Measurements from ENCODE around the gene GTPBP1.

Gene GTPBP1

GRCh38 chr22:38753948-38754750, 48.4 kb downstream of the GTPBP1 start:
- Histone ChIP-seq H3K4me3 (peak overlapping the region; percentile 49 to 80 (median 69)), H3K27ac (peak overlapping the region in 20 of 21 experiments; percentile 44 to 97 (median 89))

GRCh38 chr22:38754751-38755154, 49.0 kb downstream of the GTPBP1 start:
- peak overlapping the region; percentile 49 to 80 (median 69) for H3K4me3 ChIP-seq
- H3K27ac ChIP-seq, result peak overlapping the region; percentile 44 to 97 (median 89)

GRCh38 chr22:38755155-38755910, 49.6 kb downstream of the GTPBP1 start:
- peak overlapping the region; percentile 49 to 80 (median 69) for H3K4me3 ChIP-seq
- H3K27ac ChIP-seq, result peak overlapping the region; percentile 44 to 97 (median 89)

GRCh38 chr22:38755911-38756532, 50.3 kb downstream of the GTPBP1 start, which contains the start of gene SUN2:
Gene SUN2 (minus strand): TSS chr22:38755998. CDS start chr22:38752628, 3,370 bp downstream.
- H3K27ac ChIP-seq, result peak within 1 kb of the TSS; percentile 44 to 97 (median 89)
- H3K4me3 ChIP-seq, result peak within 1 kb of the TSS; percentile 49 to 80 (median 69)

GRCh38 chr22:38756711-38757463, 51.1 kb downstream of the GTPBP1 start:
- H3K27ac ChIP-seq, result peak overlapping the region in 19 of 21 experiments; percentile 44 to 97 (median 85)

GRCh38 chr22:38757464-38757757, 51.7 kb downstream of the GTPBP1 start:
- Histone ChIP-seq H3K4me3 (peak overlapping the region in 1 of 7 experiments; percentile 80), H3K27ac (peak overlapping the region in 7 of 21 experiments; percentile 81 to 97 (median 89))

More at GRCh38 chr22:38756711-38757463, 51.1 kb downstream of the GTPBP1 start:
- peak overlapping the region; percentile 49 to 80 (median 69) for H3K4me3 ChIP-seq

- Histone ChIP-seq H3K27ac (peak overlapping the region in 6 of 21 experiments; percentile 2 to 68 (median 19)), H3K4me3 (no peak overlapping the region)
These were observed 52.7 kb downstream of the GTPBP1 start for GRCh38 chr22:38758276-38758945.

GRCh38 chr22:38759005-38759404, 53.3 kb downstream of the GTPBP1 start:
- peak overlapping the region in 3 of 21 experiments; percentile 2 to 68 (median 16) for H3K27ac ChIP-seq
- H3K4me3 ChIP-seq, result no peak overlapping the region

GRCh38 chr22:38760477-38761201, 54.9 kb downstream of the GTPBP1 start:
- H3K27ac ChIP-seq, result no peak overlapping the region
- H3K4me3 ChIP-seq, result no peak overlapping the region

- no peak overlapping the region for H3K27ac ChIP-seq
- H3K4me3 ChIP-seq, result no peak overlapping the region
These were observed 55.7 kb downstream of the GTPBP1 start for GRCh38 chr22:38761202-38762162.

- H3K27ac ChIP-seq, result no peak overlapping the region
- H3K4me3 ChIP-seq, result no peak overlapping the region
These were observed 56.8 kb downstream of the GTPBP1 start for GRCh38 chr22:38762551-38762983.

GRCh38 chr22:38766076-38766777, 60.5 kb downstream of the GTPBP1 start:
- no peak overlapping the region for H3K27ac ChIP-seq
- no peak overlapping the region for H3K4me3 ChIP-seq

- no peak overlapping the region for H3K4me3 ChIP-seq
- H3K27ac ChIP-seq, result no peak overlapping the region
These were observed 61.6 kb downstream of the GTPBP1 start for GRCh38 chr22:38767313-38767712.

GRCh38 chr22:38768036-38768435, 62.3 kb downstream of the GTPBP1 start:
- no peak overlapping the region for H3K4me3 ChIP-seq
- no peak overlapping the region for H3K27ac ChIP-seq

GRCh38 chr22:38770257-38770949, 64.7 kb downstream of the GTPBP1 start:
- Histone ChIP-seq H3K4me3 (no peak overlapping the region), H3K27ac (no peak overlapping the region)

- no peak overlapping the region for H3K4me3 ChIP-seq
- H3K27ac ChIP-seq, result no peak overlapping the region
These were observed 66.8 kb downstream of the GTPBP1 start for GRCh38 chr22:38772623-38772873.
